HG02763 (cell line): ENCODE measurements around the gene KRTAP13-2.

Source experiments
- ATAC-seq: cut with Tn5 transposase; IDR thresholded peaks from one replicate; pipeline ENCODE4 v1.9.1; 2021; ENCODE audit warnings: mild to moderate bottlenecking, moderate library complexity; ENCODE audit not compliant: unreplicated experiment

The KRTAP13-2 gene, protein sequence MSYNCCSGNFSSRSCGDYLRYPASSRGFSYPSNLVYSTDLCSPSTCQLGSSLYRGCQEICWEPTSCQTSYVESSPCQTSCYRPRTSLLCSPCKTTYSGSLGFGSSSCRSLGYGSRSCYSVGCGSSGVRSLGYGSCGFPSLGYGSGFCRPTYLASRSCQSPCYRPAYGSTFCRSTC

GRCh38 chr21:30372139-30372770 is at the start of gene KRTAP13-2:
Gene KRTAP13-2 (minus strand): TSS chr21:30372271. CDS start chr21:30372213, 58 bp downstream.
- ATAC-seq: no peak

DNA sequence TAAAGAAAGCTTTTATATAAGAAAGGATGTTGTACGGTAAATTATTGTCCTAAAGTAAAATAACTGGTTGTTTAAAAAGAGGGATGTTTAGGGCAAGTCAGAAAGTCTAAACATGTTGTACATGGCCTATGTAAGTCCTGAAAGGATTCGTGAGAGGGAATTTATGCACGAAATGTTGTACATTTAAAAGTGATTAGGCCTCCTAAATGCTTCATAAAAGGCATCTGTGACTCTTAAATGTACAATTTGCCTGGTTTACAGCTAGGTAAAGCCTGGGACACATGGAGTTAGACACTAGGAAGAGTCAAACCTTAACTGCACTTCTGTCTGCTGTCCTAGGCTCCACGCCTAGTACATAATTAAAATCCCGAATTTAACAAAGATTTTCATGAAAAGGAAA is 43.9 kb upstream of the KRTAP13-2 start:
- ATAC-seq: no peak

GRCh38 chr21:30408782-30409494 is 36.9 kb upstream of the KRTAP13-2 start:
- no peak for ATAC-seq

DNA sequence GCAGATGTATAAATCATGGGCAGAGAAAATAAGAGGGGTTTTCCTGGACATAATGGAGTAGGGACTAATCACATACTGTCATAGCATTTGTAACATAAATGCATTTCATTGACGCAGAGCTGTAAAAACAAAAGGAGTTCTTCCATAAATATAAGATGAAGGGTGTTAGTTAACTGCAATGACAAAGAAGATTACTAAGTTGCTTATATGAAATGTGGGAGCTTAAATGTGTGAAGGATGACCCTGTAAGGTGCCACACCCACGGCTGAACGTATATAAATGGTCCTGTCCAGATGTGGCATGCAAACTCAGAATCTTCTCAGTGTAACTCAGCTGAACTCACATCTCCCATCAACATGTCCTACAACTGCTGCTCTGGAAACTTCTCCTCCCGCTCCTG is 23.7 kb upstream of the KRTAP13-2 start, which contains the start of gene KRTAP13-1:
Gene KRTAP13-1, plus strand, starts transcription at position 301 of the 400 bp plus-strand sequence. Its CDS starts 56 bp downstream, at position 357.
- no peak for ATAC-seq

DNA sequence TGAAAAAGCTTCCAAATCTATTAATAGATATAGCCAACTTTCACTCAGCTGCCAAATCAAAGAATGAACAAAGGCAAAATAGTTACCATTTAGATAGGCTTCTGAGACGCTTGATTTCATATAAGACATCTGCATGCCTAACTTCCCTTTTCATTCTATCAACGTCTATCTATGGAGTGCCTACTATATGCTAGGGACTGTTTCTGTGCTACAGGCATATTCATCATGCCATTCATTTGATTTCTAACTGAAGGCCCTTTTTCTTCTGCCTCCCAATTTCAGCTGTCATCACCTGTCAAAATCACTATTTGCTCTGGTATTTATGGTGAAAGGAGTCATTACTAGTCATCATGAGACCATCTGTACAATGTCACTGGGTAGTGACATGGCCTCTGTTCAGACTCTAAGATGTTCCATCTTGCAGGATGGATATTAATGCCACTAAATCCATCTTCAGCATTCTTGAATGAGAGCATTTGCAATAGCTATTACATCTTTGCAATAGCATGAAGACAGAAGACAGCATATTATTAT is 19.5 kb upstream of the KRTAP13-2 start:
- ATAC-seq: no peak

- no peak for ATAC-seq
Observed at GRCh38 chr21:30382201-30382600, 10.1 kb upstream of the KRTAP13-2 start.

GRCh38 chr21:30355906-30356305 is 16.2 kb downstream of the KRTAP13-2 start:
- no peak for ATAC-seq

- no peak for ATAC-seq
Observed at GRCh38 chr21:30354308-30355005, 17.6 kb downstream of the KRTAP13-2 start.

DNA sequence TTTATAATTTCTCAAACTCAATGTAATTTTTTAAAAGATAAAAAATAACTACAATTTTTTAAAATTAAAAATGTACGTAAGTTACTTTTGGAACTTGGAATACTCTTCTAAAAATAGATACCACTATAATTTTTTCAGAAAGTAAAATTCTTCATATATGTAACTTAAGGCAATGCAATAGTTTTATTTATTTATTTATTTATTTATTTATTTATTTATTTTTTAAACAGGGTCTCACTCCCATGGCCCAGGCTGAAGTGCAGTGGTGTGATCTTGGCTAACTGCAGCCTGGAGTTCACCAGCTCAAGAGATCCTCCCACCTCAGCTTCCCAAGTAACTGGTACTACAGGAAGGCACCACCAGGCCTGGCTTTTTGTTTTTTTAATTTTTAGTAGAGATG is 20.5 kb downstream of the KRTAP13-2 start:
- no peak for ATAC-seq

DNA sequence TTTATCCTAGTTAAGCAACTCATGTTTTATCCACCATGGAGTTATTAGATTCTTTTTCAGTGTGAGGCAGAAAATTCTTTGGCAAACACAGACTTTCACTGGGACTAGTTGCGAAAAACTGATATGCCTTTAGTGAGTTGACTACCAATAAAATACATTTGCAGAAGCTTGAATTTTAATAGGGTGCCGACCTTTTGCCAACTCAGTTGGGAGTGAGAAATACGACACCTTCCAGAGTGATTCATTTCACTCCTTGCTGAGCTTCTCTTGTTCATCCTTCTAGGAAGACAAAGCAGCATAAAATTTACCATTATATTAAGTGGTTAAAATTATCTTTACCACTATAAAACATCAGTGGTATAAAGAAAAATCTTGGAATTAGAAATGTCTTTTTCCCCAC is 22.5 kb downstream of the KRTAP13-2 start:
- ATAC-seq: no peak

GRCh38 chr21:30348506-30348905 is 23.6 kb downstream of the KRTAP13-2 start, which contains the start of gene KRTAP23-1:
Gene KRTAP23-1 (minus strand): TSS chr21:30348606. CDS start chr21:30348606, 0 bp downstream.
- ATAC-seq: no peak

DNA sequence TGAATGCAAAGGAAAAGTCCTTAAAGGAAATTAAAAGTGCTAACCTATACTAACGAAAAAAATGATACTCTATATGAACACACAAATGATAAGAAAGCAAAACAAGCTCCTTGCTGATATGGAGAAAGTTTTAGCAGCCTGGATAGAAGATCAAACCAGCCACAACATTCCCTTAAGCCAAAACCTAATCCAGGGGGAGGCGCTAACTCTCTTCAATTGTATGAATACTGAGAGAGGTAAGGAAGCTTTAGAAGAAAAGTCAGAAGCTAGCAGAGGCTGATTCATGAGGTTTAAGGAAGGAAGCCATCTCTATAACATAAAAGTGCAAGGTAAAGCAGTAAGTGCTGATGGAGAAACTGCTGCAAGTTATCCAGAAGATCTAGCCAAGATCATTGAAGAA is 27.1 kb downstream of the KRTAP13-2 start:
- ATAC-seq: no peak

DNA sequence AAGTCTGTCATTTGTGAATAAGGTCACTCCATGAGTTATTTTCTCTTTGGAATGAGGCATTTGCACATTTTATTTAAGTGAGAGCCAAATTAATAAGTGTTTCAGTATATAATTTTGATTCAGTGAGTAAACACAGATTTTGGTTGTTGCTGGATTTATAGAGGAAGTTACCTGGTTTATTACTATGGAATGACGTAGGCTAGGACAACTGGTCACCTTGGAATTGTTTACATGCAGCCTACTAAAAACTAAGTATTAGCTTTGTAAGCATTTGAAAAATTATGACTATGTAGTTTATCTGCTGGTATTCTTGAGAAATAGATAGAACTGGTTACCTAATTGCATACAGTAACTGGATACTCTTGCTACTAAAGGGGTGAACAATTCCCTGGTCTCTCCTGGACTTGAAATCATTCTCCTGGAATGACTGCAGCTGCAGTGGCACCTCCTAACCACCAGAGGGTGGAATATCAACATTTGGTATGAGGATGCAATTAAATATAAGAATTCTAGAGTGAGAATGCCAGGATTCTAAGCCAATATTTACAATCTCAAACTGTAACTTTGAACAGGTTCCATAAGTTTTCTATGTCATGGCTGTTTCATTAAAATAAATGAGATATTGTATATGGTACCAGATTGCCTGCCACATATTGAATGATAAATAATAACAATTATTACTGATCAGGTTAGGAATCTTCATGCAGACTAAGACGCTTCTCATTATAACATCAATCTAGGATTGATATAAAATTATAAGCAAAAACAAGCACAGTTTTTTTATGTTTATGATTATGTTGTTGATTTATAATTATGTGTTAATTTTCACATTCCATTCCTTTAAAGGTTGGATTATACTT is 31.1 kb downstream of the KRTAP13-2 start:
- ATAC-seq: no peak

DNA sequence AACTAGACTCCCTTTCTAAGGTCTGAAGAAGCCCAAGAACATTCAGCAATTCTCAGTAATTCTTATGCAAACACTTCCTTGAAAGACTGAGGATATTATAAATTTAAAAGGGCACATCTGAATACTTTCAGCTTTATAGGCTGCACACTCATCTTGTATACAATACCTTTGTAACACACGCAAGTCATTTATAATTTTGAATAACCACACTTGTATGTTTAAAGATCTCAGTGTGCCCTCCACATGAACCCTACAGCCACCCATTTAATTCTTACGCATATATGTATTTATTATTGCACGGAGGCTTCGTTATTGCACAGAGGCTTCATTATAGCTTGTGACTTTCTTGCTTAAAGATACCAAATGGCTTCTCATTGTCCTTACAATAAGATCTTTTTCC is 33.4 kb downstream of the KRTAP13-2 start:
- no peak for ATAC-seq

DNA sequence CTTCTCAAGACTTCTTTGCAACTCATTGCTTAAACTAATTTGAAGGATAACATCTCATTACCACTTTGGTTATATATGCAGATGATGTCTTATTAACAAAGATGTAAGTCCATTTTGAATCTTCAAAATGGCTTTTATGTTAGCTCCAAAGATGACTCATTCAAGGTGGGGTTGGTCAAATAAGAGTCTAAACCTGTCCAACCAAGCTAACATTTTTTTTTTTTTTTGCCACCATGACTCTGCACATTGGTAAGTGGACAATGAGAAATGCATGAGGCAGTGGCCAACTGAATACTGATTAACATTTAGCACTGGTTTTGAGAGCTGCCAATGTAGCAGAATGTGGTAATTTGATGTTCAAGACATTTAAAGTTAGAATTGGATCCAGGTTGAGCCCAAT is 34.3 kb downstream of the KRTAP13-2 start:
- ATAC-seq: no peak

DNA sequence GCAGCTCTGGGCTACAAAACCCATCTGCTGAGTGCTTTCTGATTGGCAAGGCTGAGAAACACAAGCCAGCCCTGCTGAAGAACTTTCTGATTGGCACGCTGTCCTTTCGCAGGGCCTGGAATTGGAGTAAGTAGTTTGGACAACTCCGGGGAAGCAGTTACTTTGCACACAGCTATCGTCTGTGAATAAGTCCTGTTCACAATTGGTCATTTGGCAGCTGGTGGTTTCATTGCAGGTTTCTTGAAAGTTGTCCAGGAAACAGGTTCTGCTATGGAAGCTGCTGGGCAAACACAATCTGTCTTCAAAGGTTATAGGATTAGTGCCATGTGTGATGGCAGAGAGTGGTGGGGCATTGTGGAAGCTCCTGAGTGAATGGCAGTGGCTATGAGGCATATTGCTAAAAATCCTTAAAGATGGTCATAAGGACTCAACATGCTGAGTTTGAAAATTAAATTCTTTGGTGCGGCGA is 34.8 kb downstream of the KRTAP13-2 start, which contains the start of gene KRTAP27-1:
Gene KRTAP27-1, minus strand, starts transcription at position 419 of the 469 bp plus-strand sequence. Its CDS starts 26 bp downstream, at position 393.
- no peak for ATAC-seq

DNA sequence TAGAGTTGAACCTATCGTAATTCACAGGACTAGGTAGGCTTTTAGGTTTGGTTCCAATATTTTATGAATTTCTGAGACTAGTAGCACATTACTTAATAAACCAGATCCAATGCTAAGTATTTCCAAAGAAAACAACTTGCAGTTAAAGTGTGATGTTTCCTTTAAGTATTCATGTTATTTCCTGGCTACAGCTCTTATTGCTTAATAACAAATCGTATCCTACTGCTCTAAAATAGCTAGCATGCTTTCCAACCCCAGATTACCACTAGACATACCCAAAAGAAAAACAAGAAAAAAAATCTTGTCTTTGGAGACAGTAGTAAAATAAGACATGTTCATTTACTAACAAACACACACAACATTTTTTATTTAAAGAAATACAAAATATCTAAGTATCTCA is 35.5 kb downstream of the KRTAP13-2 start:
- no peak for ATAC-seq

- ATAC-seq: no peak
Observed at GRCh38 chr21:30333736-30334135, 38.3 kb downstream of the KRTAP13-2 start.

DNA sequence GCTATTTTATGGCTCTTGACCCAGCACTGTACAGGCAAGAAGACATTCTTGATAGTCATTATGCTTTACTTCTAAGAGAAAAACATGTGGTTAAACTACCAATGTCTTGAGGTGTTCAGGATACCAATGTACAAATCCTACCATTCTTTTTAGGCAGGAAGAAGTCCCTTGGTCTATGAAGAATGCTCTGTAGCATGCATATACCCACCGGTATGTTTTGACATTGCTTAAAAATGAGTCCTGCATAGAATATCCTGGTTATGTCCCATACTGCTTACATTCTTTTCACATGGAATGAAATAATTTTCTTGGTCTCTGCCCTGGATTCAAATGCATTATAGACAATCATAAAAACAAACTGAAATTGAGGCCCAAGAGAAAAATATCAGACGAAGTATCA is 39.4 kb downstream of the KRTAP13-2 start:
- no peak for ATAC-seq
